Renal cortical epithelial cell (primary cell): Measurements from ENCODE around the gene ANGPTL8. TPM values are rescaled to one million over a fixed set of nuclear protein-coding genes. Genes with fewer than 3 reads are reported as not detected.
A peak's percentile ranks its signal among the peaks of the same experiment; 100 is the strongest.

ENCODE experiments used
- DNase-seq: peaks from one replicate; pipeline ENCODE4 v3.0.0-alpha.2; 2011; ENCODE audit warnings: low read depth
- total RNA-seq: library from RNA; depleted of rRNA; stranded (reverse); fragments of >200 nt; gene quantifications from 2 replicates; pipeline ENCODE4 v1.2.3, GENCODE V29; 2014

Gene ANGPTL8
- total RNA-seq, 1 donor from 2014 or later: not detected

DNA sequence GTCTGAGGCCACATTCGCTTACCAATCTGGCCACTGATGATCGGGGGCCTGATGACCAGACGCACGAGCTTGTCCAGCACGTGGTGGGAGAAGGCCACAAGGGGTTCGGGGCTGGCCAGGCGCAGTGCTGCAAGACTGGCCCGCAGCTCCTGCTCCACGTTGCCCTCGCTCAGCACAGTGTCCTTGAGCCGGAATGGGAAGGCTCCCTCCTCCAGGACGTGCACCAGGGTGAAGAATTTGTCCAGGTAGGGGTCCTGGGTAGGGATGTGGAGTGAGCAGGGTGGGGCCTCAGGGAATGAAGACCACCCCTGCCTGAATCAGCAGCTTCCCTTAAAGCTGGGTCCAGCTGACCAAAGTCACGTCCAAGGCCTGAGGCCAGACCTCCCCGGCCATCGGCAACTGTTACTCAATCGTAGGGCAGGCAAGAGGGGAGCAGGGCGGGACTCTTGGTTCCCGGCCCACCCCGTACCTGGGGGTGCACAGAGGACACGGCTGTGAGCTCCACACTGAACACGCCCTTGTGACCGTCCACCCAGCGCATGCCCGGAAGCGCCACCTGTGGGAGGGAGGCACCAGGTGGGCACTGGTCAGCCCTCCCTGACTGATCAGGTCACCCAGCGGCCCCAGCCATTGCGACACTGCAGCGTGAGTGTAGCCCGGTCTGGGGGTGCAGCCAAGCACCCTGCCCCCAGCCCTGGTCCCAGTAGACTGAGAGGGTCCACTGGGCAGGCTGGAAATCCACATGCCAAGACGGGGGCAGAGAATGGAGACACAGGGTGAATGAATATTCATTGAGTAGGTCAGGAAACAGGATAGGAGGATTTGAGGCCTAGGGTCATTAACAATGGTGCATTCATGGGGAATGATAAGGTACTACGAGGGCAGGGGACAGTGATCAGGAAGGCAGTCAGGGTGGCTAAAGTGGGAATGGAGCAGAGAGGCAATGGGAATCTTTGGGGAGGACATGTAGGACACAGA lies 2.8 kb upstream of the ANGPTL8 start:
- no peak for DNase-seq

DNA sequence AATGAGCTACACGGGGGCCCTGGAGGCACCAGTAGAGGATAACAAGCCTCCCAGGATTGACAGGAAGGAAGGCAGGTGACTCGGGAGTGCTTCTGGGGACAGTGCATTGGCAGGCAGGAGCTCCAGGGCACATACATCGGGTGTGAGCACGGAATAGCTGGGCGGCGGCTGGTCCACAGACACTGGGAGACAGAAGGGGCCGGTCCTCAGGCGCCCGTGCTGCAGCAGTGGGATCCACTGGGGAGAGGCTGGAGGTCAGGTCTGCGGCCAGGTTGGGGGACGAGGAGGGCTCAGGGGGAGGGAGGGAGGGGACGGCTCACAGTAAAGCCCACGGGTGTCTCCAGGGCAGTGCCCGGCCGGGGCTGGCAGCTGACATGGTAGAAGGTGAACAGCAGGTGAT lies 2.1 kb upstream of the ANGPTL8 start:
- DNase-seq: no peak

DNA sequence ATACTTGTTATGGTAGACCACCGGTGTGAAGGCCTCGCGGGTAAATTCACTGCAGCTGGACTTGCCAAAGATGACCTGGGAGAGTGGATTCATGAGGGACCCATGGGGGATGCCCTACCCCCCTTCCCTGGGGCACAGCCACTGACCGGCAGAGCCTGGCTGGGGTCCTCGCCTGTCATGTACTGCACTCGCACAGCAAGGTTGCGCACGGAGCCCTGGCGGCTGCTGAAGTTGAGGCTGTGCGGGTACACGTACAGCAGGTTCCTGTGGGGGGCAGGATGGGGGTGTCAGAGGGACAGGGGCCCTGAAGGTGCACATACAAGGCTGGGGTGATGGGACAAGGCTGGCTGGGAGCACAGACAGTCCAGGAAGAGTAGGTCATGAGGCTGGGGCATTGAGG lies 1.4 kb upstream of the ANGPTL8 start:
- no peak for DNase-seq

DNA sequence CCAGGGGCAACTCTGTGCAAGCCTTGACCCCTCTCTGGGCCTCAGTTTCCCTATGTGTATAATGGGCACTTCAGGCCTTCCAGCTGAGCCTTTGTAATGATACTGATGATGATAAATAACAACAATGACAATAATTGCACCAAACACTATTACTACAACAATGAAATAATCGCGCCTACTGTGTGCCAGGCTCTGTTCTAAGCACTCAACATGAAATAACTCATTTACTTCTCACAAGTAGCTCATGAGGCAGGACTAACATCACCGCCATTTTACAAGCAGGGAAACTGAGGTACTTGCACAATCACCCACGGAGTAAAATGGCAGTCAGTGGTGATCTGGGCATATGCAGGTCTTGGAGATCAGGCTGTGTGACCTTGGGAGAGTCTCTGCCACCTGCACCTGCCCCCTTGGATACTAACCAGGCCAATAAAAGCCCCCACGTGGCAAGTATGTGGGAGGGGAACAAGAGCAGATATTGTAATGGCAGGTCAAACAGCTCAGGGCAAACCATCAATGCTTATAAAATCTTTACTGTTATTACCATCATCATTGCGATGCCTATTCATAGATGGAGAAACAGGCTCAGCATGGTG lies 540 bp upstream of the ANGPTL8 start:
- no peak for DNase-seq

DNA sequence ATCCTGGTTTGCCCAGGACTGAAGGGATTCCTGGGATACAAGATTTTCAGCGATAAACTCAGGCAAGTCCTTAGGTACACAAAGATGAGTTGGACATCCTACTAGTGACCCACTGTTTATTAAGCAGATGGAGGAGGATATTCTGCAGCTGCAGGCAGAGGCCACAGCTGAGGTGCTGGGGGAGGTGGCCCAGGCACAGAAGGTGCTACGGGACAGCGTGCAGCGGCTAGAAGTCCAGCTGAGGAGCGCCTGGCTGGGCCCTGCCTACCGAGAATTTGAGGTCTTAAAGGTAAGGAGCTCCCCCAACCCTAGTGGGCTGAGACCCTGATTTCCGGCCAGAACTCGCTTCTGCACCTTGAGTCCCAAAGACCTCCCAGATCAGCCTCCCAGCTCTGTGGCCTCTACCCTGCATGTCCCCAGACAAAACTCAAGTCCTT lies 607 bp downstream of the ANGPTL8 start:
- DNase-seq: no peak

DNA sequence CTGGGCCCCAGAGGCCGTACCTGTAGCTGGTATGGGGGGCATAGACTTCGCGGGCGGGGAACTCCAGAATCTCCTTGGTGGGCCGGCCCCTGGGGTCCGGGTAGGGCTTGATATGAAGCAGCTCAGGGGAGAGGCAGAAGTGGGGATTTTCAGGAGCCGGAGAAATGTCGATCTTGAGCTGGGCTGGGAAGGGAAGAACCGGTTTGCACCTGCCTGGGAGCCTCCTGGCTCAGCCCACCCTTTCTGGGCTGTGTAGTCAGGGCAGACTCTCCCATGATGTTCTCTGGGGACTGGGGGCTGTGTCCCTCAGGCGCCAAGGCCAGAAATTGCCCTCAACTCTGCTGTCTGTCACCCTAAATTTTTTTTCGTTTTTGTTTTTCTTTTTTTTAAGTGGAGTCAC lies 2.6 kb downstream of the ANGPTL8 start:
- no peak for DNase-seq

DNA sequence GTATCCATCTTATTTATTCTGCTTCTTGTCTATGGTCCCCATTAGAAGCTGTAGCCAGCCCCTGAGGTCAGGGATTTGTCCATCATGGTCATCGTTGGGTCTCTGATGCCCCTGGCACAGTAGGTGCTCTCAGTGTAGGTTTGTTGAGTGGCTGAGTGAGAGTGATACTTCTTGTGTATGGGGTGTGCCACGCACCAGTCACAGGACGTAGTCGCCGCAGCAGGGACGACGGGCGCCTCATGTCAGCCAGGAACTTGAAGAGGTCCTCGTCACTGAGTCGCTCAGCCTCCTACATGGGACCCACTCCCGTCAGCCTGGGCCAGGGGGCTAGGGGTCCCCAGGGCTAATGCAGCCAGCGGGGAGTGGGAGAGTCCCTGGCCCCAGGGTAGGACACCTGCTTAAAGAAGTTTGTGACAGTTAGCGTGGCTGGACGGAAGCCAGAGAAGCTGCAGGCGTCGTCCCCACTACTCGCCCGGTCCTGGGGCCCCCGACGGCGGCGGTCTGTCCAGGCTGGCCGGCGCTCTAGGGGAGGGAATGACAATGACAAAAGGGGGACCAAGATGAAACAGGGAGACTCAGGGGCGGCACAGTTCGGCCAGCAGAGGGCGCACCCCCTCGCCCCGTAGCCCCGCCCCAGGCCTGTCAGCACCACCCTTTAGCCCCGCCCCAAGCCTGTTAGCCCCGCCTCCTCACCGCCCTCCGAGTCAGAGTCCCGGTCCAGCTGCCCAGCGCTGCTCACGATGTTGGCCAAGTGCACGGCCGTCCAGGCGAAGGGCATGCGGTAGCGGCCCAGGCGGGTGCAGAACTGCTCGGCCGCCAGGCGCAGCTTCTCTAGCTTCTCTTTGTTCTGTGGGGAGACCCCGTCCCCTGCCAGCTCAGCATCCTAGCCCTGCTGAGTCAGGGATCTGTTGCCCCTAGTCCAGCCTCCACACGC lies 3.7 kb downstream of the ANGPTL8 start:
- DNase-seq: peak; percentile 45

DNA sequence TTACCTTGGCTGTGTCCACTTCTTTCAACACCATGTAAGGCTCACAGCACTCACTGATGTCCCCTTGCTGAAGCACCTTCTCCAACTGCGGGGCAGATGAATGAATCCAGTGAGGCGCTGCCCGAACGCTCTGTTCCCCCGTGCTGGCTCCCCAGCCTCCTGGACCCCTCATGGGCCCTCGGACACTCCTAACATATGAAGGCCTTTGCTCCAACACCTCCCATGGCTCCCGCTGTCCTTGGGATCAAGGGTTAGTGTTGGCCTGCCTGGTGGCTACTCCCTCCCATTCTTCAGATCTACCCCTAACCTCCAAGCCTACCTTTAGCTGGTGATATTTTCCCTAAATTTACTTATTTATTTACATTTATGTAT lies 4.4 kb downstream of the ANGPTL8 start:
- no peak for DNase-seq

DNA sequence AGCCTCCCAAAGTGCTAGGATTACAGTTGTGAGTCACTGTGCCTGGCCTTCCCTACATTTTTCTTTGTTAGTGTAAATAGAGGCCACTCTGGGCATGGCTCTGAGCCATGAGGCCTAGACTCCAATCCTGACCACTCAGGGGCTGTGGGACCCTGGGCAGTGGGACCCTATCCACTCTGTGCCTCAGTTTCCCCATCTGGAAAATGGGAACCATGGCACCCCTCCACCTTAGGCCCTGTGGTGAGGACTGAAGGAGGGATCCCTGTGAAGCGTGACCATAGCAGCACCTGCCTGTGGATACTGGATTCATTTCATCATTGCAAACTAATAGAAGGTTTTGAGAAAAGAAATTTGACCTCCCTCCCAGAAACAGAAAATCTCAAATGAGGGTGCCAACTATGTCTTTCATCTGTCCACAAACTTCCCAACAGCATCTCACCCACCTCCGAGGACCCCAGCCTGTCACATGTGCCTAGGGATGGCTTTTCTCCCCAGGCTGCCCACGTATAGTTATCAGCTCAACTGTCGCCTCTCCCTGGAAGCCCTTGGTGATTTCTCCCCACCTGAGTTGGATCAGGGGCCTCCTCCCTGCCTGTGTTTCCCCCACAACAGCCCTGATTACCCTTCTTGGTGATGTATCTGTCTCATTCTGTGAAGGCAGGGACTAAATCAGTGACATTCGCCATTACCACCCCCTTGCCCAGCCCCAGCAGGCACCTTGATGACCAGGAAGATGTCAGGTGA lies 5.6 kb downstream of the ANGPTL8 start:
- no peak for DNase-seq

DNA sequence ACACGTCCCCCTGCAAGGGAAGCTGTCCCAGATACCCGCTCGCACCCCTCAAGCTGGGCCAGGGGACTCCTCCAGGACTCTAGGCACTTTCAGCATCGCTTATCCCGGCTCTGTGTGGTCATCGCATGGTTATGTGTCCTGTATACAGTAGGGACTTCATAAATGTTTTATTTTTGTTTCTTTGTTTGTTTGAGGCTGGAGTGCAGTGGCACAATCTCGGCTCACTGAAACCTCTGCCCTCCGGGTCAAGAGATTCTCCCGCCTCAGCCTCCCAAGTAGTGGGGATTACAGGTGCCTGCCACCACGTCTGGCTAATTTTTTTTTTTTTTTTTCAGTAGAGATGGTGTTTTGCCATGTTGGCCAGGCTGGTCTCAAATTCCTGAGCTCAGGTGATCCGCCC lies 7.5 kb downstream of the ANGPTL8 start:
- DNase-seq: no peak

DNA sequence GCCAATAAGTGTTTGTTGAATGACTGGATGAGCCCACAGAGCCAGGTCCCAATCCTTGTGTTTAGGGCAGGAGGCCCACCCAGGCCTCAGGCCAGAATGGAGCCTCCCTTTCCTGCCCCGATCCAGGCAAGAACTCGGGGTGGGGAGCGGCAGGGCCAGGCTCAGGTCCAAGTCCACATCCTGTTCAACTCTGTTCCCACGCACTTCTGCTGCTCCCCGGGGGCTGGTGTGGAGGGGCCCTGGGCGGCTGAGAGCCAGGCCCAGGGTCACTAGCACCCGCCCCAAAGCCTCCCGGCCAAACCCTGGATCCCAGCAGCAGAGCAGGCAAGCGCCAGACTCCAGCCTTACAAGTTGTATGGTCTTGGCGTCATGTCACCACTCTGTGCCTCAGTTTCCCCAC lies 8.0 kb downstream of the ANGPTL8 start:
- no peak for DNase-seq

DNA sequence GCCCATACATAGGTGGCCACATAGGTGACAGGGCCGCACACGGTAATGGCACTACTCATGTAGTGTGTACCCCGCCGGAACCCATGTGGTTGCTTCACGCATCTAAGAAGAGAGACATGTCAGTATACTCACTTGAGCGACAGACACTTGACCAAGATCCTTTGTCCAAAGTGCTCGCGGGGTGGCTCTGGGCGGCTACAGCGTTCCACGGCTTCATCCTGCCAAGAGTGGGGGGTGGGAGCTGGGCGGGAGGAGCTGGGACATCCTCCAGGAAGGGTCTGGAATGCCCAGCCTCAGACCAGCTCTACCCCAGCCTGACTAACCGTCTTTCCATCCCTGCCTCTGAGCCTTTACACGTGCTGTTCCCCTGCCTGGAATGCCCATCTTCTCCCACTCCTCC lies 8.5 kb downstream of the ANGPTL8 start:
- DNase-seq: no peak

DNA sequence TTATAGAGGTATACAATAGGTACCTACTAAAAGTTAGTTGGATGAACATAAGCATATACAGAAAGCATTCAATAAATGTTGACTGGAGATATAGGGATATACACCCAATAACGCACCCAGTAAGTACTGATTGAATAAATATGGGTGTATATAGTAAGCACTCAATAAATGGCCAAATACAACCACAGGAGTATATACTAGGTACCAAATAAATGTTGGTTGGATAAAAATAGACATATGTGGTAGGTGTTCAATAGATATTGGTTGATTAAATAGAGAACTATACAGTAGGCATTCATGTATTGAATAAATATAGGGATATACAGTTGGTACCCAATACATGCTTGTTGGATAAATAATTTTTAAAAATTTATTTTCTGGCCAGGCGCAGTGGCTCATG lies 9.4 kb downstream of the ANGPTL8 start:
- no peak for DNase-seq

DNA sequence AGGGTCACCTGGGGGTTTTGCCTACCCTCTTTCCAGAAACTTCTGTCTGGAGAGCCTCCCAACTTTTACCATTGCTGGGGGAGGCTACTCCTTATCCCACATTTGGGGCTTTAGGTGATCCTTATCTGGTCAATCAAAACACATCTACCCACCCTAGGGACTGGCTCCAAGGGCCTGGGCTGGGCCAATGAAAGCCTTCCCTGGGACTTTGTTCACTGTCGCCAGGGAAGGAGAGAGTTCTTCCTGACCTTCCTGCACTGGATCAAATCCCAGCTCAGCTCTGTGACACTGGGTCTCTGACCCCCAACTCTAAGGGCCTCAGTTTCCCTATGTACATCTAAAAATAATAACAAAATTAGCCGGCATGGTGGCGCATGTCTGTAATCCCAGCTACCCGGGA lies 11.8 kb downstream of the ANGPTL8 start:
- DNase-seq: no peak

DNA sequence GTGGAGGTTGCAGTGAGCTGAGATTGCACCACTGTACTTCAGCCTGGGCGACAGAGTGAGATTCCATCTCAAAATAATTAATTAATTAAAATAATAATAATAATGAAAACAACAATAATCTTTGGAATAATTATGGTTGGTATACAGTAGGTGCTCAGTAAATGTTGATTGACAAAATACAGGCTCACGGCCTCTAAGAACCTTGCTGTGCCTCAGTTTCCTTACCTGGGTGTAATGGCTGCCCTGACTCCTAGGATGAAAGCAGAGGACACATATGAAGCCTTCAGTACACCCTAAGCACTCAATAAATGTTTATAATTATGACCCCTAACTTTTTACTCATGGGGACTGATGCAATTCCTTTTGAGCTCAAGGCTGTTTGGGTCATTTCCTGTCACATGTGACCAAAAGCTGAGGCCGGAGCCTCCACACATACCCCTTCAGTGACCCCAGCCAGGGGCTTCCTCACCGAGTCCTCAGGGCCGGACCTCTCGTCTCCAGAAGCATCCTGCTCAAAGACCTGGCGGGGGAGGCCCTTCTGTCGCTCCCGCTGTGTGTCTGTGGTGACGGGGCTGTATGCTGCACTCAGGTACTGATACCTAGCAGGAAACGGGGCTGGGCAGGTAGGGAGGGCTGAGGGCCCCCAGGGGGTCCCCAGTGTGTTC lies 12.4 kb downstream of the ANGPTL8 start:
- DNase-seq: no peak

DNA sequence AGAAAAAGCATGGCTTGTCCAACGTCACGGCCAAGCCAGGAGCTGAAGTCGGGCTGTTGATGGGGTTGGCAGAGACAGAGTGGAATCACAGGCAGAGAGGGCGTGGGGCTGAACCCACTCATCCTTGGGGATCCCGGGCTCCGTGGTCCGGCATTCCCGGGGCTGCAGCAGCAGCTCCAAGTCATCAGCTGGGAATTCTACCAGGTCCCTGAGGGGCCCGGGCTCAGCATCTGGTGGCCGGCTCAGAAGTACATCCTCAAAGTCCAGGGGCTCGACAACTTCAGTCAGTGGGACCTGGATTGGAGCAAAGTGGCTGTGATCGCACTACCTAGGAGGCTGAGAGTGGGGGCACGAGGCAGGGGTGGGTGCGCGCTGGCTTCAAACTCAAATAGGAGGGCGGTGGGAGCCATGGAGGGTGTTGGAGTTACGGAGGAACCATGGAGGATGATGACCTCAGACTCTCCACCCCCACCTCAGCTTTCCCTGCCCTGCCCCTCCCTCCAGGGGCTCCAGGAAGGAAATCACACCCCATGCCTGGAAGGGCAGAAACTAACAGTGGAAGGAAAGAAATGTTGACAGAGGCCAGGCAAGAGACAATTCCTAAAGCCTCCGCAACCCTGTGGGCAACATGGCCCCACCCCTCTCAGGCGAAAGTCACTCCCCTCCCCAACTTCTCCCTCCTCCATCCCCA lies 13.4 kb downstream of the ANGPTL8 start:
- DNase-seq: no peak

DNA sequence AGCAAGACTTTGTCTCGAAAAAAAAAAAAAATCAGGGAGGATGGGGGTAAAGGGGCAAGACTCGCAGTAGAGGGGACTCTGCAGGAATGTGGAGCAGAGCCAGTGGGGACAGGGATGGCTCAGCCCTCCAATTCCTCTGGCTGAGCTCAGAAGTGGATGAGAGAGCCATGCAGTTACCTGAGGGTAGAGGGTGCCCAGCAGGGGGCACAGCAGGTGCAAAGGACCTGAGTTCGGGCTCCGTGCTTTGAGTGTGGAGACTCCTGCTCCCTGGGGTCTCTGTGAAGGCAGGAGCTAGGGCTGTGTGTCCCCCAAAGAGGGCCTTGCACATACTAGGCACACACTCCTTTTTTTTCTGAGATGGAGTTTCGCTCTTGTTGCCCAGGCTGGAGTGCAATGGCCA lies 15.2 kb downstream of the ANGPTL8 start:
- DNase-seq: no peak

DNA sequence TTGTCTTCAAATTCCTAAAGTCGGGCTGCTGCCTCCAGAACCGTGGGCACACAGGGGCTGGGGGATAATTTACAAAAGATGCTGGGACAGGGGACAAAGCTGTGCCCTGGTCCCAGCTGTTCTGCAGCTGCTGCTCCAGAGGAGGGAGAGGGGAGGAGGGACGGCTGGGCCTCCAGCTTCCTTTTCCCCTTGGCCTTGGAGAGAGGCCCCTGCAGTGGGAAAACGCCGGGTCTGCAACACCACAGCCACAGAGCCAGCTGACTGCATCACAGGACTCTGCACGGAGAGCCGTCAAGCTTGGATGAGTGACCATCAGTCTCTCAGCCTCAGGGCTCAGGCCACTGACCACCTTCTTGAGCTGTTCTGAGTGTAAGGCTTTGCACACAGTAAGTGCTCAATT lies 16.8 kb downstream of the ANGPTL8 start:
- DNase-seq: peak; percentile 30

DNA sequence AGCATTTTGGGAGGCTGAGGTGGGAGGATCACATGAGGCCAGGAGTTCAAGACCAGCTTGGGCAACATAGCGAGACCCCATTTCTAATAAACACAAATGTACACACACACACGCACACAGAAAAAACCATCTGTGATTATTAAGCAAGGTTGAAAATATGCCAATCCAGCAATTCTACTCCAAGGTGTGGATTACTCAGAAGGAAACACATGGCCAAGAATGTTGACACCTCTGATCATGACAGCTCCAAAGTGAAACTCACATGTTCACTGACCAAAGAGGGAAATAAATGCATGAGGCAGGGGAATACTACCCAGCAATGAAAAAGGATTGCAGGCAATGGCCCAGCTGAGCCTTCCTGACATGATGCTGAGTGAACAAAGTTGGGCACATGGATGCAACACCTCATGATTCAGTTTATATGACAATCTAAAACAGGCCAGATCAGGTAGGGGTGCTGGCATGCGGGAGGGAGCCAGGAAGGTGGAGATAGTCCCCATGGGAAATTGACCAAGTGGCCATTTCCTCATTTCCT lies 18.5 kb downstream of the ANGPTL8 start:
- DNase-seq: no peak

DNA sequence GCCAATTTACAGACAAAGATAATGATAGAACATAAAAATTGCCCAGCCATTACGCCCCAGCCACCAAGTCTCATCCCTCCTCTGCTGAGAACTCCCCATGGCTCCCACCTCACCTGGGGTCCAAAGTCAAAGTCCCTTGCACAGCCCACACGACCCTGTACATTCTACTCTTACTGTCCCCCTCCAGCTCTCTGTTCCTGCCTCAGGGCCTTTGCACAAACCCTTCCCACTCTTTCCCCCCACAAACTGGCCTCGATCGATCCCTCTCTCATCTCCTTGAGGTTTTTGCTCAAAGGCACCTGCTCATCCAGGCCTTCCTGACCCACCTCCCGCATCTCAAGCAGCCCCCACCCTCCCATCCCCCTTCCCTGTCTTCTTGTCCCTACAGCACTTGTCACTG lies 21.6 kb downstream of the ANGPTL8 start:
- DNase-seq: no peak
